Naive thymus-derived CD4-positive, alpha-beta T cell (primary cell): ENCODE results near the gene CDKN2B-AS1. TPM values are rescaled to one million over a fixed set of nuclear protein-coding genes. Genes with fewer than 3 reads are reported as not detected.
A peak's percentile ranks its signal among the peaks of the same experiment; 100 is the strongest.

Experiments
- ATAC-seq: fragments of 150-1000 bp; cut with Tn5 transposase; 2 replicates; pipeline ENCODE4 v1.10.0; 2021; ENCODE audit warnings: mild to moderate bottlenecking, moderate library complexity
- CTCF ChIA-PET: fragments of 350-600 bp; sonication (Branson Sonifier 250); formaldehyde crosslinking; loops from one replicate; lab custom pipeline; 2021; ENCODE audit warnings: antibody characterized with exemption; lab: Charles Lee
- POLR2A ChIA-PET: fragments of 350-600 bp; sonication (Branson Sonifier 250); formaldehyde crosslinking; loops from one replicate; lab custom pipeline; 2021; ENCODE audit warnings: antibody characterized with exemption, inconsistent platforms; lab: Charles Lee
- DNase-seq, 9 donors: peaks; one replicate each; pipeline versions ENCODE4 v3.0.0 to v3.0.0-alpha.2; 2020 to 2022; ENCODE audit warnings: mixed read lengths in 1 of 9
- H3K27ac ChIP-seq: one replicate; pipeline ENCODE4 v1.7.0; 2013; ENCODE audit warnings: mild to moderate bottlenecking, low read depth, low read length, moderate library complexity
- H3K27me3 ChIP-seq, 2 donors: one replicate each; pipeline ENCODE4 v1.7.0; 2013; ENCODE audit warnings: low read length in 2 of 2, mild to moderate bottlenecking in 2 of 2, moderate library complexity in 2 of 2; ENCODE audit not compliant: control insufficient read depth in 2 of 2, insufficient read depth in 2 of 2
- H3K36me3 ChIP-seq, 3 experiments: 1 replicate in 2 of 3; 2 replicates in 1 of 3; pipeline ENCODE4 v1.7.0; 2013; ENCODE audit warnings: low read length in 3 of 3, mild to moderate bottlenecking in 3 of 3, moderate library complexity in 1 of 3; ENCODE audit not compliant: insufficient read depth in 3 of 3, control insufficient read depth in 2 of 3
- H3K4me1 ChIP-seq, 2 donors: one replicate each; pipeline ENCODE4 v1.7.0; 2013; ENCODE audit warnings: low read length in 2 of 2, mild to moderate bottlenecking in 2 of 2, moderate library complexity in 1 of 2; ENCODE audit not compliant: control insufficient read depth in 2 of 2, insufficient read depth in 2 of 2
- H3K4me3 ChIP-seq: 2 replicates; pipeline ENCODE4 v1.7.0; 2013; ENCODE audit warnings: mild to moderate bottlenecking, low read length
- H3K9me3 ChIP-seq, 3 experiments: 1 replicate in 2 of 3; 2 replicates in 1 of 3; pipeline ENCODE4 v1.7.0; 2013; ENCODE audit warnings: low read length in 3 of 3; ENCODE audit not compliant: control insufficient read depth in 2 of 3
- H3K27ac Mint-ChIP-seq, 9 donors: one replicate each; pipeline ENCODE4 v1.8.0; 2020 to 2022; ENCODE audit warnings: mixed read lengths in 9 of 9, mild to moderate bottlenecking in 8 of 9, moderate library complexity in 5 of 9, inconsistent platforms in 2 of 9
- H3K27me3 Mint-ChIP-seq, 5 donors: one replicate each; pipeline ENCODE4 v1.8.0; 2021 to 2022; ENCODE audit warnings: mixed read lengths in 5 of 5, mild to moderate bottlenecking in 1 of 5
- H3K36me3 Mint-ChIP-seq, 5 donors: one replicate each; pipeline ENCODE4 v1.8.0; 2020 to 2022; ENCODE audit warnings: mixed read lengths in 5 of 5, mild to moderate bottlenecking in 3 of 5, inconsistent platforms in 1 of 5
- H3K4me1 Mint-ChIP-seq, 7 donors: one replicate each; pipeline ENCODE4 v1.8.0; 2020 to 2022; ENCODE audit warnings: mixed read lengths in 7 of 7, mild to moderate bottlenecking in 3 of 7, inconsistent platforms in 1 of 7
- H3K4me3 Mint-ChIP-seq, 10 donors: one replicate each; pipeline ENCODE4 v1.8.0; 2020 to 2022; ENCODE audit warnings: mild to moderate bottlenecking in 10 of 10, mixed read lengths in 10 of 10, moderate library complexity in 6 of 10, inconsistent platforms in 2 of 10
- H3K9me3 Mint-ChIP-seq, 11 donors: one replicate each; pipeline ENCODE4 v1.8.0; 2020 to 2022; ENCODE audit warnings: mixed read lengths in 11 of 11, mild to moderate bottlenecking in 4 of 11, inconsistent platforms in 1 of 11, moderate library complexity in 1 of 11
- intact Hi-C, 2 donors: fragments of 100-400 bp; cut with micrococcal nuclease; formaldehyde crosslinking; loops; one replicate each; pipeline ENCODE4 v1.15.1; 2023
- polyA plus RNA-seq, 2 donors: library from polyadenylated mRNA; unstranded; fragments of 300-500 nt; fragmentation: Illumina TruSeq; gene quantifications; one replicate each; pipeline ENCODE4 v1.2.3, GENCODE V29; 2021
- total RNA-seq, 6 experiments: library from RNA in 5 of 6; stranded (reverse) in 5 of 6; gene quantifications; 1 replicate in 5 of 6; 2 replicates in 1 of 6; pipeline ENCODE4 v1.2.3 and lab custom pipeline; 2021 to 2026

CDKN2B-AS1 gene
- total and polyA plus RNA-seq, 7 experiments from 2014 or later, result 0.21 to 3.5 (median 0.61) TPM; not detected in 4

- Histone ChIP-seq H3K4me1 (peaks cover 10 to 18% of the 10 kb centered on the region in 2 donors), H3K9me3 (peaks cover 0 to 37% (median 5%) of the 10 kb centered on the region in 3 experiments), H3K27ac (no peak overlapping the region), H3K27me3 (peaks cover 56 to 66% of the 10 kb centered on the region in 2 donors), H3K36me3 (no peaks in the 10 kb centered on the region), H3K4me3 (peak overlapping the region; percentile 33)
- intact Hi-C loops, result loop anchor here (1.0 to 5.0 kb wide), 6 partner anchors 29 to 151 kb away; partner anchors contain the start of genes CDKN2A (in 1 of the 2), CDKN2B (in 1 of the 2) and CDKN2B-AS1 (in 1 of the 2)
- H3K27me3 Mint-ChIP-seq, result peaks cover 89 to 94% (median 94%) of the 10 kb centered on the region in 5 donors
- ATAC-seq, result peak; percentile 75
- H3K4me3 Mint-ChIP-seq, result peak overlapping the region in 9 of 10 donors; percentile 1 to 81 (median 57)
- H3K27ac Mint-ChIP-seq, result peak overlapping the region in 5 of 9 donors; percentile 1 to 78 (median 61)
- DNase-seq, result peak in 1 of 9 donors; percentile 53
- peaks cover 8 to 83% (median 47%) of the 10 kb centered on the region in 11 donors for H3K9me3 Mint-ChIP-seq
- CTCF ChIA-PET, result interaction anchor here (1.0 kb wide), 1 partner anchor 73 kb away, joined by 3 read pairs; no protein-coding TSS in a partner anchor
- peaks cover 9 to 35% (median 25%) of the 10 kb centered on the region in 7 donors for H3K4me1 Mint-ChIP-seq
- POLR2A ChIA-PET, result interaction anchor here (0.5 kb wide), 1 partner anchor 18 kb away, joined by 3 read pairs; no protein-coding TSS in a partner anchor
- H3K36me3 Mint-ChIP-seq, result peaks cover 0 to 28% (median 19%) of the 10 kb centered on the region in 5 donors
These were observed 29.1 kb upstream of the CDKN2B-AS1 start for GRCh38 chr9:21965401-21965951.

GRCh38 chr9:21966140-21966851 lies 28.3 kb upstream of the CDKN2B-AS1 start:
- no peak for DNase-seq
- Histone ChIP-seq H3K4me1 (peaks cover 10 to 18% of the 10 kb centered on the region in 2 donors), H3K27me3 (peaks cover 62 to 72% of the 10 kb centered on the region in 2 donors), H3K36me3 (no peaks in the 10 kb centered on the region), H3K9me3 (peaks cover 0 to 37% (median 5%) of the 10 kb centered on the region in 3 experiments), H3K4me3 (no peak overlapping the region), H3K27ac (no peak overlapping the region)
- intact Hi-C loops, result loop anchor here (5.0 kb wide), 2 partner anchors 44 to 134 kb away; no protein-coding TSS in a partner anchor
- POLR2A ChIA-PET, result interaction anchor here (0.5 kb wide), 1 partner anchor 19 kb away, joined by 3 read pairs; no protein-coding TSS in a partner anchor
- peaks cover 9 to 89% (median 49%) of the 10 kb centered on the region in 11 donors for H3K9me3 Mint-ChIP-seq
- CTCF ChIA-PET, result interaction anchor here (1.0 kb wide), 1 partner anchor 72 kb away, joined by 3 read pairs; no protein-coding TSS in a partner anchor
- peaks cover 91 to 96% (median 95%) of the 10 kb centered on the region in 5 donors for H3K27me3 Mint-ChIP-seq
- peaks cover 11 to 37% (median 28%) of the 10 kb centered on the region in 7 donors for H3K4me1 Mint-ChIP-seq
- H3K4me3 Mint-ChIP-seq, result peak overlapping the region in 7 of 10 donors; percentile 2 to 64 (median 20)
- H3K27ac Mint-ChIP-seq, result peak overlapping the region in 6 of 9 donors; percentile 29 to 86 (median 74)
- H3K36me3 Mint-ChIP-seq, result peaks cover 0 to 32% (median 22%) of the 10 kb centered on the region in 5 donors
- no peak for ATAC-seq

GRCh38 chr9:21967169-21967568 lies 27.4 kb upstream of the CDKN2B-AS1 start:
- Histone ChIP-seq H3K27me3 (peaks cover 68 to 79% of the 10 kb centered on the region in 2 donors), H3K4me3 (no peak overlapping the region), H3K4me1 (peaks cover 10 to 18% of the 10 kb centered on the region in 2 donors), H3K9me3 (peaks cover 0 to 37% (median 5%) of the 10 kb centered on the region in 3 experiments), H3K36me3 (no peaks in the 10 kb centered on the region), H3K27ac (no peak overlapping the region)
- POLR2A ChIA-PET, result no interaction called here
- CTCF ChIA-PET, result no interaction called here
- DNase-seq, result no peak
- intact Hi-C loops, result loop anchor here (1.0 to 5.0 kb wide), 4 partner anchors 8 to 135 kb away; no protein-coding TSS in a partner anchor
- peaks cover 11 to 38% (median 29%) of the 10 kb centered on the region in 7 donors for H3K4me1 Mint-ChIP-seq
- peaks cover 91 to 96% (median 95%) of the 10 kb centered on the region in 5 donors for H3K27me3 Mint-ChIP-seq
- H3K36me3 Mint-ChIP-seq, result peaks cover 0 to 32% (median 24%) of the 10 kb centered on the region in 5 donors
- H3K9me3 Mint-ChIP-seq, result peaks cover 9 to 95% (median 53%) of the 10 kb centered on the region in 11 donors
- peak overlapping the region in 3 of 10 donors; percentile 4 to 64 (median 27) for H3K4me3 Mint-ChIP-seq
- ATAC-seq, result no peak
- peak overlapping the region in 7 of 9 donors; percentile 6 to 86 (median 73) for H3K27ac Mint-ChIP-seq

- H3K27ac ChIP-seq, result no peak overlapping the region
- peak overlapping the region in 7 of 9 donors; percentile 6 to 86 (median 82) for H3K27ac Mint-ChIP-seq
- ATAC-seq, result no peak
- peaks cover 0 to 32% (median 24%) of the 10 kb centered on the region in 5 donors for H3K36me3 Mint-ChIP-seq
- no peak for DNase-seq
- peaks cover 0 to 37% (median 5%) of the 10 kb centered on the region in 3 experiments for H3K9me3 ChIP-seq
- CTCF ChIA-PET, result no interaction called here
- H3K4me1 Mint-ChIP-seq, result peaks cover 11 to 38% (median 29%) of the 10 kb centered on the region in 7 donors
- peak overlapping the region in 3 of 10 donors; percentile 59 to 66 (median 59) for H3K4me3 Mint-ChIP-seq
- POLR2A ChIA-PET, result interaction anchor here (0.9 kb wide), 1 partner anchor 9 kb away, joined by 3 read pairs; no protein-coding TSS in a partner anchor
- H3K9me3 Mint-ChIP-seq, result peaks cover 9 to 95% (median 53%) of the 10 kb centered on the region in 11 donors
- H3K36me3 ChIP-seq, result no peaks in the 10 kb centered on the region
- peaks cover 93 to 97% (median 96%) of the 10 kb centered on the region in 5 donors for H3K27me3 Mint-ChIP-seq
- H3K27me3 ChIP-seq, result peaks cover 73 to 85% of the 10 kb centered on the region in 2 donors
- intact Hi-C loops, result loop anchor here (1.0 to 5.0 kb wide), 5 partner anchors 8 to 135 kb away; partner anchors contain the start of gene CDKN2B (in 1 of the 2)
- H3K4me1 ChIP-seq, result peaks cover 10 to 18% of the 10 kb centered on the region in 2 donors
- no peak overlapping the region for H3K4me3 ChIP-seq
These were observed 26.9 kb upstream of the CDKN2B-AS1 start for GRCh38 chr9:21967702-21968101.

GRCh38 chr9:21968331-21969010 lies 26.1 kb upstream of the CDKN2B-AS1 start:
- Mint-ChIP-seq H3K4me3 (peak overlapping the region in 9 of 10 donors; percentile 2 to 77 (median 56)), H3K9me3 (peaks cover 9 to 90% (median 50%) of the 10 kb centered on the region in 11 donors), H3K4me1 (peaks cover 11 to 40% (median 29%) of the 10 kb centered on the region in 7 donors), H3K36me3 (peaks cover 0 to 32% (median 26%) of the 10 kb centered on the region in 5 donors), H3K27ac (peak overlapping the region in 8 of 9 donors; percentile 58 to 89 (median 79)), H3K27me3 (peaks cover 93 to 97% (median 96%) of the 10 kb centered on the region in 5 donors)
- Histone ChIP-seq H3K9me3 (peaks cover 0 to 37% (median 5%) of the 10 kb centered on the region in 3 experiments), H3K27me3 (peaks cover 72 to 88% of the 10 kb centered on the region in 2 donors), H3K4me3 (no peak overlapping the region), H3K27ac (no peak overlapping the region), H3K36me3 (no peaks in the 10 kb centered on the region), H3K4me1 (peaks cover 10 to 18% of the 10 kb centered on the region in 2 donors)
- CTCF ChIA-PET, result no interaction called here
- intact Hi-C loops, result loop anchor here (1.0 to 5.0 kb wide), 4 partner anchors 26 to 136 kb away; partner anchors contain the start of genes CDKN2A (in 1 of the 2), CDKN2B (in 1 of the 2) and CDKN2B-AS1 (in 1 of the 2)
- no peak for ATAC-seq
- DNase-seq, result peak in 2 of 9 donors; percentile 16 to 43
- POLR2A ChIA-PET, result interaction anchor here (0.9 kb wide), 1 partner anchor 8 kb away, joined by 3 read pairs; no protein-coding TSS in a partner anchor
